T-cell (primary cell): ENCODE data around the gene GDPGP1. TPM values are rescaled to one million over a fixed set of nuclear protein-coding genes. Genes with fewer than 3 reads are reported as not detected.

Experiments
- ATAC-seq, 4 experiments: fragments of 200-7000 bp in 3 of 4; fragments of 150-1000 bp in 1 of 4; cut with Tn5 transposase; replicated peaks in 1 of 4; 1 replicate in 3 of 4; 2 replicates in 1 of 4; pipeline ENCODE4 v1.10.0; 2021; ENCODE audit warnings: moderate library complexity in 3 of 4, mild to moderate bottlenecking in 2 of 4, moderate number of reproducible peaks in 1 of 4
- CTCF ChIA-PET, 2 donors: fragments of 300-600 bp; sonication (Branson Sonifier 250); formaldehyde crosslinking; loops; one replicate each; lab custom pipeline; 2022; ENCODE audit warnings: antibody characterized with exemption in 2 of 2; lab: Charles Lee
- POLR2A ChIA-PET, 2 donors: fragments of 300-600 bp; sonication (Branson Sonifier 250); formaldehyde crosslinking; loops; one replicate each; lab custom pipeline; 2022; ENCODE audit warnings: antibody characterized with exemption in 2 of 2; lab: Charles Lee
- DNase-seq, 35 experiments: peaks; one replicate each; pipeline versions ENCODE4 v3.0.0 to v3.0.0-alpha.2; 2013 to 2023
- H3K27ac ChIP-seq: one replicate; pipeline ENCODE4 v1.5.1; 2013; ENCODE audit warnings: low read length
- H3K27me3 ChIP-seq, 2 experiments: replicated peaks in 1 of 2; 1 replicate in 1 of 2; 2 replicates in 1 of 2; pipeline versions ENCODE4 v1.6.1 to v1.7.0; 2013; ENCODE audit warnings: low read length in 1 of 2, mixed read lengths in 1 of 2; ENCODE audit not compliant: control insufficient read depth in 2 of 2, insufficient read depth in 2 of 2; ENCODE audit errors: extremely low read depth in 1 of 2
- H3K36me3 ChIP-seq, 2 donors: 1 replicate in 1 of 2; 2 replicates in 1 of 2; pipeline versions ENCODE4 v1.6.1 to v1.7.0; 2013; ENCODE audit warnings: low read length in 1 of 2; ENCODE audit not compliant: control insufficient read depth in 2 of 2, insufficient read depth in 1 of 2; ENCODE audit errors: extremely low read depth in 1 of 2
- H3K4me1 ChIP-seq, 2 experiments: 1 replicate in 1 of 2; 2 replicates in 1 of 2; pipeline versions ENCODE4 v1.6.1 to v1.7.0; 2013; ENCODE audit warnings: low read length in 2 of 2, mixed read lengths in 1 of 2; ENCODE audit not compliant: insufficient read depth in 2 of 2, control insufficient read depth in 1 of 2; ENCODE audit errors: extremely low read depth in 1 of 2
- H3K4me3 ChIP-seq, 2 donors: 1 replicate in 1 of 2; 2 replicates in 1 of 2; pipeline versions ENCODE4 v1.5.1 to v1.7.0; 2013; ENCODE audit warnings: mild to moderate bottlenecking in 2 of 2, low read length in 1 of 2, moderate library complexity in 1 of 2; ENCODE audit not compliant: control insufficient read depth in 1 of 2; ENCODE audit errors: extremely low read depth in 1 of 2
- H3K9me3 ChIP-seq: 2 replicates; pipeline ENCODE4 v1.7.0; 2013
- H3K27ac Mint-ChIP-seq, 2 donors: one replicate each; pipeline ENCODE4 v1.8.0; 2020 to 2021; ENCODE audit warnings: mild to moderate bottlenecking in 2 of 2, mixed read lengths in 2 of 2
- H3K27me3 Mint-ChIP-seq, 2 donors: one replicate each; pipeline ENCODE4 v1.8.0; 2021 to 2022; ENCODE audit warnings: mixed read lengths in 2 of 2
- H3K36me3 Mint-ChIP-seq: one replicate; pipeline ENCODE4 v1.8.0; 2021; ENCODE audit warnings: mixed read lengths
- H3K4me1 Mint-ChIP-seq, 3 donors: one replicate each; pipeline ENCODE4 v1.8.0; 2020 to 2022; ENCODE audit warnings: mixed read lengths in 3 of 3, mild to moderate bottlenecking in 1 of 3
- H3K4me3 Mint-ChIP-seq, 3 donors: one replicate each; pipeline ENCODE4 v1.8.0; 2020 to 2022; ENCODE audit warnings: mild to moderate bottlenecking in 3 of 3, mixed read lengths in 3 of 3, moderate library complexity in 3 of 3
- H3K9me3 Mint-ChIP-seq, 3 donors: one replicate each; pipeline ENCODE4 v1.8.0; 2020 to 2022; ENCODE audit warnings: mixed read lengths in 3 of 3
- whole genome bisulfite sequencing: methylation state at CpG from one replicate; pipeline ENCODE4 v1.1.5; 2013; ENCODE audit warnings: missing lambda C conversion rate; ENCODE audit not compliant: insufficient coverage; 5-methylcytosine and 5-hydroxymethylcytosine counted together
- total RNA-seq, 35 experiments: library from RNA in 6 of 35; stranded (reverse) in 6 of 35; fragments of 120-200 nt in 1 of 35; gene quantifications; one replicate each; pipeline versions ENCODE4 v1.2.1 to v1.2.4 and lab custom pipeline; 2013 to 2026

GDPGP1 gene
- total RNA-seq, 5 donors from 2014 or later (not counting 1 experiment from before 2014, with no cell fraction given) = 7.9 to 14.5 (median 12.1) TPM

GRCh38 chr15:90213818-90214204, 20.2 kb upstream of the GDPGP1 start:
- ChIA-PET CTCF (interaction anchor here (0.6 to 1.0 kb wide), 3 partner anchors 8 to 71 kb away, joined by 3 to 6 read pairs (median 5); no protein-coding TSS in a partner anchor), POLR2A (no interaction called here)
- H3K9me3 Mint-ChIP-seq = no peaks in the 10 kb centered on the region
- Histone ChIP-seq H3K9me3 (no peaks in the 10 kb centered on the region), H3K4me1 (peaks cover 0 to 26% of the 10 kb centered on the region in 2 experiments), H3K4me3 (no peak overlapping the region), H3K36me3 (peaks cover 6 to 8% of the 10 kb centered on the region in 2 donors), H3K27me3 (no peaks in the 10 kb centered on the region), H3K27ac (no peak overlapping the region)
- peaks cover 21% of the 10 kb centered on the region for H3K36me3 Mint-ChIP-seq
- WGBS = 87% methylated on average over 10 of the region's 11 CpGs
- H3K27ac Mint-ChIP-seq = peak overlapping the region in 1 of 2 donors; percentile 39
- H3K27me3 Mint-ChIP-seq = no peaks in the 10 kb centered on the region
- no peak for DNase-seq
- peaks cover 21 to 54% (median 39%) of the 10 kb centered on the region in 3 donors for H3K4me1 Mint-ChIP-seq
- no peak overlapping the region for H3K4me3 Mint-ChIP-seq
- no peak for ATAC-seq

- no peak for DNase-seq
- ChIA-PET CTCF (interaction anchor here (0.5 to 1.0 kb wide), 5 partner anchors 16 to 546 kb away, joined by 3 to 6 read pairs (median 4); no protein-coding TSS in a partner anchor), POLR2A (interaction anchor here (0.6 to 1.4 kb wide), 3 partner anchors 9 to 68 kb away, joined by 5 to 7 read pairs (median 7); no protein-coding TSS in a partner anchor)
- Histone ChIP-seq H3K27ac (no peak overlapping the region), H3K9me3 (no peaks in the 10 kb centered on the region), H3K4me1 (peaks cover 0 to 27% of the 10 kb centered on the region in 2 experiments), H3K36me3 (peaks cover 6 to 8% of the 10 kb centered on the region in 2 donors), H3K27me3 (no peaks in the 10 kb centered on the region), H3K4me3 (no peak overlapping the region)
- Mint-ChIP-seq H3K36me3 (peaks cover 18% of the 10 kb centered on the region), H3K9me3 (no peaks in the 10 kb centered on the region), H3K27ac (peak overlapping the region in 1 of 2 donors; percentile 72), H3K4me3 (peak overlapping the region in 1 of 3 donors; percentile 32), H3K4me1 (peaks cover 19 to 51% (median 38%) of the 10 kb centered on the region in 3 donors), H3K27me3 (no peaks in the 10 kb centered on the region)
- WGBS = no CpG with 5 or more reads among the region's 8 CpGs
- ATAC-seq = no peak
Observed at GRCh38 chr15:90214553-90215196, 19.3 kb upstream of the GDPGP1 start.

- Histone ChIP-seq H3K27ac (no peak overlapping the region), H3K9me3 (no peaks in the 10 kb centered on the region), H3K4me3 (no peak overlapping the region), H3K4me1 (peaks cover 0 to 9% of the 10 kb centered on the region in 2 experiments), H3K36me3 (peaks cover 0 to 6% of the 10 kb centered on the region in 2 donors), H3K27me3 (no peaks in the 10 kb centered on the region)
- CTCF ChIA-PET = no interaction called here
- peaks cover 8 to 28% (median 24%) of the 10 kb centered on the region in 3 donors for H3K4me1 Mint-ChIP-seq
- DNase-seq = no peak
- H3K27ac Mint-ChIP-seq = no peak overlapping the region
- POLR2A ChIA-PET = interaction anchor here in 1 of 2 donors (0.6 kb wide), 1 partner anchor 9 kb away, joined by 5 read pairs; no protein-coding TSS in a partner anchor
- H3K9me3 Mint-ChIP-seq = no peaks in the 10 kb centered on the region
- ATAC-seq = no peak
- peaks cover 10% of the 10 kb centered on the region for H3K36me3 Mint-ChIP-seq
- 83% methylated on average over 6 of the region's 9 CpGs for WGBS
- no peak overlapping the region for H3K4me3 Mint-ChIP-seq
- no peaks in the 10 kb centered on the region for H3K27me3 Mint-ChIP-seq
Observed at GRCh38 chr15:90217671-90218394, 16.2 kb upstream of the GDPGP1 start.

- H3K9me3 Mint-ChIP-seq = no peaks in the 10 kb centered on the region
- no peaks in the 10 kb centered on the region for H3K27me3 Mint-ChIP-seq
- H3K27me3 ChIP-seq = no peaks in the 10 kb centered on the region
- peaks cover 0 to 9% of the 10 kb centered on the region in 2 experiments for H3K4me1 ChIP-seq
- H3K27ac ChIP-seq = no peak overlapping the region
- peaks cover 13% of the 10 kb centered on the region for H3K36me3 Mint-ChIP-seq
- peak in 34 of 35 experiments; percentile 20 to 75 (median 50) for DNase-seq
- peak; percentile 76 to 90 (median 79) for ATAC-seq
- ChIA-PET POLR2A (no interaction called here), CTCF (interaction anchor here in 1 of 2 donors (0.6 kb wide), 1 partner anchor 509 kb away, joined by 3 read pairs; no protein-coding TSS in a partner anchor)
- H3K4me1 Mint-ChIP-seq = peaks cover 7 to 22% (median 17%) of the 10 kb centered on the region in 3 donors
- no peaks in the 10 kb centered on the region for H3K9me3 ChIP-seq
- WGBS = 67% methylated on average over 10 of the region's 17 CpGs
- H3K4me3 ChIP-seq = no peak overlapping the region
- no peak overlapping the region for H3K27ac Mint-ChIP-seq
- H3K36me3 ChIP-seq = peaks cover 11 to 20% of the 10 kb centered on the region in 2 donors
- H3K4me3 Mint-ChIP-seq = no peak overlapping the region
Observed at GRCh38 chr15:90219421-90220141, 14.4 kb upstream of the GDPGP1 start.

GRCh38 chr15:90221246-90221900, 12.6 kb upstream of the GDPGP1 start:
- peak in 3 of 35 experiments; percentile 8 to 32 (median 20) for DNase-seq

More at GRCh38 chr15:90221246-90221900, 12.6 kb upstream of the GDPGP1 start:
- Histone ChIP-seq H3K27ac (no peak overlapping the region), H3K36me3 (peaks cover 11 to 35% of the 10 kb centered on the region in 2 donors), H3K27me3 (no peaks in the 10 kb centered on the region), H3K9me3 (no peaks in the 10 kb centered on the region), H3K4me1 (peaks cover 0 to 9% of the 10 kb centered on the region in 2 experiments), H3K4me3 (no peak overlapping the region)
- peaks cover 17% of the 10 kb centered on the region for H3K36me3 Mint-ChIP-seq
- 85% methylated on average over 13 of the region's 14 CpGs for WGBS
- ATAC-seq = no peak
- H3K27me3 Mint-ChIP-seq = no peaks in the 10 kb centered on the region
- no peaks in the 10 kb centered on the region for H3K9me3 Mint-ChIP-seq
- POLR2A ChIA-PET = interaction anchor here (0.6 to 1.2 kb wide), 4 partner anchors 13 to 239 kb away, joined by 3 to 8 read pairs (median 5); partner anchors contain the start of gene GDPGP1 (in 1 of the 2)
- H3K4me1 Mint-ChIP-seq = peaks cover 7 to 17% (median 17%) of the 10 kb centered on the region in 3 donors
- no peak overlapping the region for H3K27ac Mint-ChIP-seq
- CTCF ChIA-PET = interaction anchor here (0.7 to 1.2 kb wide), 5 partner anchors 8 to 255 kb away, joined by 3 to 4 read pairs (median 3); no protein-coding TSS in a partner anchor
- no peak overlapping the region for H3K4me3 Mint-ChIP-seq
